CD4-positive, alpha-beta T cell (primary cell): ENCODE data around the gene PSMA5. TPM values are rescaled to one million over a fixed set of nuclear protein-coding genes. Genes with fewer than 3 reads are reported as not detected.

Experiments
- ATAC-seq: fragments of 200-7000 bp; cut with Tn5 transposase; one replicate; pipeline ENCODE4 v1.10.0; 2022; ENCODE audit warnings: mild to moderate bottlenecking; ENCODE audit not compliant: poor library complexity
- CTCF ChIA-PET: fragments of 350-600 bp; sonication (Branson Sonifier 250); formaldehyde crosslinking; loops from one replicate; lab custom pipeline; 2021; ENCODE audit warnings: antibody characterized with exemption, inconsistent platforms; lab: Charles Lee
- POLR2A ChIA-PET: fragments of 350-600 bp; sonication (Branson Sonifier 250); formaldehyde crosslinking; loops from one replicate; lab custom pipeline; 2021; ENCODE audit warnings: antibody characterized with exemption, inconsistent platforms; lab: Charles Lee
- DNase-seq, 14 experiments: peaks; one replicate each; pipeline ENCODE4 v3.0.0-alpha.2; 2013 to 2020; ENCODE audit warnings: mixed read lengths in 2 of 14
- H3K27ac ChIP-seq, 2 donors: one replicate each; pipeline versions ENCODE4 v1.5.1 to v1.7.0; 2013; ENCODE audit warnings: low read length in 2 of 2, low read depth in 1 of 2, mild to moderate bottlenecking in 1 of 2
- H3K27me3 ChIP-seq, 2 experiments: 1 replicate in 1 of 2; 2 replicates in 1 of 2; pipeline versions ENCODE4 v1.6.1 to v1.7.0; 2013; ENCODE audit warnings: low read length in 2 of 2, control low read depth in 1 of 2, mild to moderate bottlenecking in 1 of 2, moderate library complexity in 1 of 2; ENCODE audit not compliant: insufficient read depth in 2 of 2, control insufficient read depth in 1 of 2
- H3K36me3 ChIP-seq: one replicate; pipeline ENCODE4 v1.6.1; 2013; ENCODE audit warnings: low read length, control low read depth; ENCODE audit not compliant: insufficient read depth
- H3K4me1 ChIP-seq: one replicate; pipeline ENCODE4 v1.6.1; 2013; ENCODE audit warnings: low read length, control low read depth; ENCODE audit not compliant: insufficient read depth
- H3K4me3 ChIP-seq: one replicate; pipeline ENCODE4 v1.5.1; 2013; ENCODE audit warnings: mild to moderate bottlenecking, low read length, moderate library complexity
- H3K9me3 ChIP-seq, 2 experiments: 1 replicate in 1 of 2; 2 replicates in 1 of 2; pipeline versions ENCODE4 v1.6.1 to v1.7.0; 2013; ENCODE audit warnings: low read length in 2 of 2, mild to moderate bottlenecking in 2 of 2, control low read depth in 1 of 2, moderate library complexity in 1 of 2; ENCODE audit not compliant: control insufficient read depth in 1 of 2, insufficient read depth in 1 of 2
- H3K27ac Mint-ChIP-seq: one replicate; pipeline ENCODE4 v1.8.0; 2020; ENCODE audit warnings: mixed read lengths
- H3K27me3 Mint-ChIP-seq: one replicate; pipeline ENCODE4 v1.8.0; 2021; ENCODE audit warnings: mixed read lengths
- H3K36me3 Mint-ChIP-seq: one replicate; pipeline ENCODE4 v1.8.0; 2021; ENCODE audit warnings: low read depth, mixed read lengths
- H3K4me1 Mint-ChIP-seq: one replicate; pipeline ENCODE4 v1.8.0; 2021; ENCODE audit warnings: low read depth, mixed read lengths
- H3K4me3 Mint-ChIP-seq: one replicate; pipeline ENCODE4 v1.8.0; 2020; ENCODE audit warnings: mild to moderate bottlenecking, mixed read lengths
- H3K9me3 Mint-ChIP-seq: one replicate; pipeline ENCODE4 v1.8.0; 2020; ENCODE audit warnings: mixed read lengths
- CTCF ChIP-seq: fragments of 200-600 bp; IDR thresholded peaks from one replicate; pipeline ENCODE4 v1.8.0; 2022; ENCODE audit warnings: antibody characterized with exemption, mild to moderate bottlenecking
- intact Hi-C, 2 experiments: fragments of 100-400 bp; cut with DNase I in 1 of 2; cut with micrococcal nuclease in 1 of 2; formaldehyde crosslinking; loops; one replicate each; pipeline versions ENCODE4 v1.15.1 to v1.9.0; 2023 to 2025; cut with DNase I, micrococcal nuclease
- total RNA-seq, 174 experiments: library from RNA in 2 of 174; stranded (reverse) in 2 of 174; gene quantifications; one replicate each; pipeline ENCODE4 v1.2.3 and lab custom pipeline; 2021 to 2026

The PSMA5 gene
- total RNA-seq, 2 experiments from 2014 or later, result 29.8 to 33.8 TPM

GRCh38 chr1:109356915-109357314, 69.3 kb downstream of the PSMA5 start:
- CTCF ChIA-PET, result no interaction called here
- TF ChIP-seq CTCF, result no peak
- POLR2A ChIA-PET, result no interaction called here
- H3K4me1 Mint-ChIP-seq, result peaks cover 5% of the 10 kb centered on the region
- intact Hi-C loops, result no loop called here
- no peaks in the 10 kb centered on the region for H3K27me3 ChIP-seq
- no peaks in the 10 kb centered on the region for H3K9me3 Mint-ChIP-seq
- no peaks in the 10 kb centered on the region for H3K36me3 ChIP-seq
- DNase-seq (no peak), ATAC-seq (no peak)
- no peak overlapping the region for H3K4me3 Mint-ChIP-seq
- H3K9me3 ChIP-seq, result no peaks in the 10 kb centered on the region
- no peak overlapping the region for H3K27ac ChIP-seq
- no peak overlapping the region for H3K4me3 ChIP-seq
- H3K27me3 Mint-ChIP-seq, result peaks cover 9% of the 10 kb centered on the region
- H3K36me3 Mint-ChIP-seq, result no peaks in the 10 kb centered on the region
- no peak overlapping the region for H3K27ac Mint-ChIP-seq
- no peaks in the 10 kb centered on the region for H3K4me1 ChIP-seq

- Histone ChIP-seq H3K4me3 (no peak overlapping the region), H3K36me3 (no peaks in the 10 kb centered on the region), H3K9me3 (no peaks in the 10 kb centered on the region), H3K4me1 (no peaks in the 10 kb centered on the region), H3K27ac (no peak overlapping the region), H3K27me3 (no peaks in the 10 kb centered on the region)
- intact Hi-C loops, result no loop called here
- CTCF ChIA-PET, result no interaction called here
- Mint-ChIP-seq H3K9me3 (no peaks in the 10 kb centered on the region), H3K36me3 (no peaks in the 10 kb centered on the region), H3K4me1 (peaks cover 5% of the 10 kb centered on the region), H3K27me3 (peaks cover 9% of the 10 kb centered on the region), H3K4me3 (no peak overlapping the region), H3K27ac (no peak overlapping the region)
- no peak for TF ChIP-seq CTCF
- DNase-seq, result no peak
- no peak for ATAC-seq
- POLR2A ChIA-PET, result no interaction called here
Observed at GRCh38 chr1:109356505-109356904, 69.7 kb downstream of the PSMA5 start.

- Mint-ChIP-seq H3K4me1 (peaks cover 5% of the 10 kb centered on the region), H3K9me3 (no peaks in the 10 kb centered on the region), H3K4me3 (no peak overlapping the region), H3K36me3 (no peaks in the 10 kb centered on the region), H3K27me3 (peaks cover 5% of the 10 kb centered on the region), H3K27ac (no peak overlapping the region)
- CTCF ChIA-PET, result no interaction called here
- intact Hi-C loops, result no loop called here
- ATAC-seq (no peak), DNase-seq (no peak)
- TF ChIP-seq CTCF, result no peak
- POLR2A ChIA-PET, result no interaction called here
- H3K9me3 ChIP-seq, result no peaks in the 10 kb centered on the region
- no peaks in the 10 kb centered on the region for H3K4me1 ChIP-seq
- no peaks in the 10 kb centered on the region for H3K27me3 ChIP-seq
- no peak overlapping the region for H3K27ac ChIP-seq
- H3K36me3 ChIP-seq, result no peaks in the 10 kb centered on the region
- H3K4me3 ChIP-seq, result no peak overlapping the region
Observed at GRCh38 chr1:109354929-109355328, 71.3 kb downstream of the PSMA5 start.
